Aorta (tissue), 5 donors: Measurements from ENCODE around the gene NFIC. TPM values are rescaled to one million over a fixed set of nuclear protein-coding genes. Genes with fewer than 3 reads are reported as not detected.

ENCODE experiments used
- ATAC-seq: fragments of 200-7000 bp; cut with Tn5 transposase; one replicate; pipeline ENCODE4 v1.9.1; 2022; ENCODE audit warnings: moderate library complexity; ENCODE audit not compliant: low FRiP score
- DNase-seq, 2 donors: peaks; one replicate each; pipeline ENCODE4 v3.0.0-alpha.2; 2020
- H3K27ac ChIP-seq, 2 donors: one replicate each; pipeline ENCODE4 v1.5.1; 2013; ENCODE audit warnings: low read length in 2 of 2, mild to moderate bottlenecking in 2 of 2, moderate library complexity in 2 of 2, control low read depth in 1 of 2, inconsistent platforms in 1 of 2, low read depth in 1 of 2
- H3K27me3 ChIP-seq, 2 donors: one replicate each; pipeline ENCODE4 v1.6.1; 2013; ENCODE audit warnings: control low read depth in 1 of 2, low read length in 1 of 2, mild to moderate bottlenecking in 1 of 2, moderate library complexity in 1 of 2; ENCODE audit not compliant: insufficient read depth in 2 of 2, control insufficient read depth in 1 of 2
- H3K36me3 ChIP-seq, 2 donors: one replicate each; pipeline ENCODE4 v1.6.1; 2013; ENCODE audit warnings: control low read depth in 1 of 2, low read length in 1 of 2, mild to moderate bottlenecking in 1 of 2; ENCODE audit not compliant: insufficient read depth in 2 of 2, control insufficient read depth in 1 of 2
- H3K4me1 ChIP-seq, 2 donors: one replicate each; pipeline ENCODE4 v1.6.1; 2013; ENCODE audit warnings: low read length in 2 of 2, control low read depth in 1 of 2, mild to moderate bottlenecking in 1 of 2, moderate library complexity in 1 of 2; ENCODE audit not compliant: insufficient read depth in 2 of 2, control insufficient read depth in 1 of 2
- H3K4me3 ChIP-seq, 2 donors: one replicate each; pipeline ENCODE4 v1.5.1; 2013; ENCODE audit warnings: low read length in 2 of 2, control low read depth in 1 of 2, mild to moderate bottlenecking in 1 of 2
- H3K9me3 ChIP-seq: one replicate; pipeline ENCODE4 v1.6.1; 2013; ENCODE audit warnings: mild to moderate bottlenecking, low read length; ENCODE audit not compliant: control insufficient read depth
- WGBS, 2 donors: extraction: QIAGEN DNeasy Blood & Tissue Kit; methylation state at CpG; one replicate each; pipeline ENCODE4 v1.1.7; 2013; 5-methylcytosine and 5-hydroxymethylcytosine counted together
- intact Hi-C, 2 donors: fragments of 100-400 bp; cut with DNase I; formaldehyde crosslinking; loops; one replicate each; pipeline versions ENCODE4 v1.14.2 to v1.15.0; 2022
- polyA plus RNA-seq, 2 donors: library from polyadenylated mRNA; stranded (reverse); fragments of 200-250 nt; gene quantifications; one replicate each; pipeline ENCODE4 v1.2.3, GENCODE V29; 2013
- total RNA-seq, 2 donors: library from RNA; stranded (reverse); fragmentation: NEBNext Ultra II Directional; extraction: Animal tissue kit (Norgen Biotek cat#: 25700); gene quantifications; one replicate each; pipeline ENCODE4 v1.2.1, GENCODE V29; 2021
- donor health status: healthy with polysubstance abuse.
- donor health status: Bipolar disorder and iron deficiency.
- donor health status: DM: no; HTN: no; CAD: no.
- donor health status: DM: no; HTN: no; CAD: no.
- donor health status: DM: yes; HTN: yes; CAD: no.

Gene NFIC
- total and polyA plus RNA-seq, 4 donors, result 37.5 to 188 (median 106) TPM

DNA sequence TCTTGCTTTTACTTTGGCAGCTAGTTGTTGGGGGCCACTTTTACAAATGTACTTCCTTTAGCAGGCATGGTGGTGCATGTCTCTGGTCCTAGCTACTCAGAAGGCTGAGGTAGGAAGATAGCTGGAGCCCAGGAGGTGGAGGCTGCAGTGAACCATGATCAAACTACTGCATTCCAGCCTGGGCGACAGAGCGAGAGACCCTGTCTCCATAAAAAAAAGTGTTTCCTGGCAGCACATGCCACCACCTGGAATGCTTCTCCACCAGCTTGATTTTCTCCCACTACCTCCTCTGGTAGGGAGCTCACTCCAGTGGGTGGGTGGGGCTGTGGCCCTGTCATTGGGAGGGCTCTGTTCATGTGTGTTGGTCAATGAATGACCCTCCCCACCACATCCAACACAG, 152.3 kb downstream of the NFIC start:
- Histone ChIP-seq H3K4me1 (no peaks in the 10 kb centered on the region), H3K27me3 (no peaks in the 10 kb centered on the region), H3K9me3 (no peaks in the 10 kb centered on the region), H3K27ac (no peak overlapping the region), H3K4me3 (no peak overlapping the region), H3K36me3 (no peaks in the 10 kb centered on the region)
- 41 to 58% methylated on average over 2 of the region's 2 CpGs for WGBS, 2 donors
- intact Hi-C loops, result no loop called here
- DNase-seq (no peak), ATAC-seq (no peak)

Other genes with a start within 250 kb of the NFIC start
- 10 to 100 TPM in 1 of 2 donors, 1 to 10 TPM in 1; 8.7 to 12.5 TPM for gene GNA15, start 230.6 kb upstream of the NFIC start, total RNA-seq
- gene GNA15, start 230.6 kb upstream of the NFIC start, polyA plus RNA-seq, result 1 to 10 TPM; 1.8 to 5.3 TPM
- 1 to 10 TPM; 2.4 to 2.5 TPM for gene S1PR4, start 187.8 kb upstream of the NFIC start, total RNA-seq
- under 1 TPM; 0.50 to 0.79 TPM for gene S1PR4, start 187.8 kb upstream of the NFIC start, polyA plus RNA-seq
- 10 to 100 TPM; 26.1 to 29.6 TPM for gene NCLN, start 180.7 kb upstream of the NFIC start, total RNA-seq
- 10 to 100 TPM; 14.7 to 47.0 TPM for gene NCLN, start 180.7 kb upstream of the NFIC start, polyA plus RNA-seq
- not detected for gene CELF5, start 141.9 kb upstream of the NFIC start, total RNA-seq
- under 1 TPM in 1 of 2 donors, not detected in 1; 0.08 TPM for gene CELF5, start 141.9 kb upstream of the NFIC start, polyA plus RNA-seq
- gene SMIM24, start 113.9 kb downstream of the NFIC start, total RNA-seq, result not detected
- 10 to 100 TPM in 1 of 2 donors, under 1 TPM in 1; 0.67 to 62.6 TPM for gene SMIM24, start 113.9 kb downstream of the NFIC start, polyA plus RNA-seq
- gene SMIM44, start 116.9 kb downstream of the NFIC start, total RNA-seq, result not detected
- gene SMIM44, start 116.9 kb downstream of the NFIC start, polyA plus RNA-seq, result not detected
- 1 to 10 TPM; 6.1 to 7.9 TPM for gene DOHH, start 134.1 kb downstream of the NFIC start, total RNA-seq
- gene DOHH, start 134.1 kb downstream of the NFIC start, polyA plus RNA-seq, result 10 to 100 TPM in 1 of 2 donors, 1 to 10 TPM in 1; 6.9 to 11.5 TPM
- 10 to 100 TPM; 33.7 to 42.0 TPM for gene FZR1, start 139.7 kb downstream of the NFIC start, total RNA-seq
- 10 to 100 TPM in 1 of 2 donors, 1 to 10 TPM in 1; 8.0 to 25.2 TPM for gene FZR1, start 139.7 kb downstream of the NFIC start, polyA plus RNA-seq
- gene TEKTIP1, start 172.6 kb downstream of the NFIC start, total RNA-seq, result 1 to 10 TPM; 1.8 to 2.4 TPM
- gene TEKTIP1, start 172.6 kb downstream of the NFIC start, polyA plus RNA-seq, result under 1 TPM in 1 of 2 donors, not detected in 1; 0.46 TPM
- 10 to 100 TPM; 40.7 to 47.7 TPM for gene MFSD12, start 191.0 kb downstream of the NFIC start, total RNA-seq
- 10 to 100 TPM in 1 of 2 donors, 1 to 10 TPM in 1; 9.5 to 33.9 TPM for gene MFSD12, start 191.0 kb downstream of the NFIC start, polyA plus RNA-seq
- gene HMG20B, start 206.4 kb downstream of the NFIC start, total RNA-seq, result 10 to 100 TPM; 66.3 to 67.8 TPM
- 100 to 1,000 TPM in 1 of 2 donors, 10 to 100 TPM in 1; 67.7 to 175 TPM for gene HMG20B, start 206.4 kb downstream of the NFIC start, polyA plus RNA-seq
- 1 to 10 TPM; 2.6 to 5.0 TPM for gene GIPC3, start 218.9 kb downstream of the NFIC start, total RNA-seq
- gene GIPC3, start 218.9 kb downstream of the NFIC start, polyA plus RNA-seq, result 1 to 10 TPM in 1 of 2 donors, under 1 TPM in 1; 0.50 to 1.3 TPM
- 10 to 100 TPM; 36.0 to 40.5 TPM for gene TBXA2R, start 240.3 kb downstream of the NFIC start, total RNA-seq
- 10 to 100 TPM in 1 of 2 donors, 1 to 10 TPM in 1; 9.6 to 30.9 TPM for gene TBXA2R, start 240.3 kb downstream of the NFIC start, polyA plus RNA-seq